GM23338 (cell line): ENCODE data around the gene LYST. TPM values are rescaled to one million over a fixed set of nuclear protein-coding genes. Genes with fewer than 3 reads are reported as not detected.

ENCODE experiments used
- ATAC-seq: fragments of 200-7000 bp; cut with Tn5 transposase; 3 replicates; pipeline ENCODE4 v1.9.1; 2020
- DNase-seq: peaks from one replicate; pipeline ENCODE4 v3.0.0-alpha.2; 2015; ENCODE audit warnings: low spot score
- H2AFZ ChIP-seq: fragments of 200-600 bp; sonication (generic); 2 replicates; pipeline ENCODE4 v1.8.0; 2016; ENCODE audit warnings: antibody characterized with exemption, mild to moderate bottlenecking, moderate library complexity
- H3F3A ChIP-seq: fragments of 200-600 bp; sonication (generic); replicated peaks from 2 replicates; pipeline ENCODE4 v1.8.0; 2017; ENCODE audit warnings: antibody characterized with exemption, mixed run types, low read depth
- H3K27ac ChIP-seq: fragments of 200-600 bp; sonication (generic); 2 replicates; pipeline ENCODE4 v1.6.1; 2016; ENCODE audit warnings: low read depth
- H3K27me3 ChIP-seq: fragments of 200-600 bp; sonication (generic); 2 replicates; pipeline ENCODE4 v1.8.0; 2016; ENCODE audit warnings: mild to moderate bottlenecking, mixed run types, moderate library complexity; ENCODE audit not compliant: insufficient read depth
- H3K36me3 ChIP-seq: fragments of 200-600 bp; sonication (generic); 2 replicates; pipeline ENCODE4 v1.8.0; 2016; ENCODE audit warnings: mild to moderate bottlenecking; ENCODE audit not compliant: insufficient read depth
- H3K4me1 ChIP-seq: fragments of 200-600 bp; sonication (generic); 2 replicates; pipeline ENCODE4 v1.8.0; 2016; ENCODE audit warnings: mild to moderate bottlenecking, moderate library complexity; ENCODE audit not compliant: insufficient read depth
- H3K4me2 ChIP-seq: fragments of 200-600 bp; sonication (generic); 2 replicates; pipeline ENCODE4 v1.7.1; 2017; ENCODE audit warnings: mixed run types
- H3K4me3 ChIP-seq: fragments of 200-600 bp; sonication (generic); 2 replicates; pipeline ENCODE4 v1.6.1; 2016; ENCODE audit warnings: mixed run types
- H3K79me2 ChIP-seq: fragments of 200-600 bp; sonication (generic); replicated peaks from 2 replicates; pipeline ENCODE4 v1.8.0; 2017; ENCODE audit warnings: mild to moderate bottlenecking; ENCODE audit not compliant: insufficient read depth
- H3K9me2 ChIP-seq: fragments of 200-600 bp; sonication (generic); 2 replicates; pipeline ENCODE4 v1.8.0; 2017; ENCODE audit not compliant: insufficient read depth
- H4K20me1 ChIP-seq: fragments of 200-600 bp; sonication (generic); replicated peaks from 2 replicates; pipeline ENCODE4 v1.8.0; 2017; ENCODE audit warnings: mild to moderate bottlenecking; ENCODE audit not compliant: insufficient read depth
- H3K27ac Mint-ChIP-seq: 2 replicates; pipeline ENCODE4 v1.8.0; 2020; ENCODE audit warnings: inconsistent platforms, mild to moderate bottlenecking, moderate library complexity, mixed read lengths
- H3K27me3 Mint-ChIP-seq: 3 replicates; pipeline ENCODE4 v1.8.0; 2022; ENCODE audit warnings: low read depth, mild to moderate bottlenecking, moderate library complexity, mixed read lengths, inconsistent platforms; ENCODE audit not compliant: insufficient read depth, poor library complexity
- H3K36me3 Mint-ChIP-seq: 3 replicates; pipeline ENCODE4 v1.8.0; 2021; ENCODE audit warnings: low read depth, mild to moderate bottlenecking, inconsistent platforms, moderate library complexity, mixed read lengths
- H3K4me1 Mint-ChIP-seq: 3 replicates; pipeline ENCODE4 v1.8.0; 2020; ENCODE audit warnings: mild to moderate bottlenecking, inconsistent platforms, mixed read lengths
- H3K4me3 Mint-ChIP-seq: 3 replicates; pipeline ENCODE4 v1.8.0; 2021; ENCODE audit warnings: moderate library complexity, mild to moderate bottlenecking, inconsistent platforms, mixed read lengths
- H3K9me3 Mint-ChIP-seq: 3 replicates; pipeline ENCODE4 v1.8.0; 2020; ENCODE audit warnings: moderate library complexity, mild to moderate bottlenecking, inconsistent platforms, mixed read lengths
- CREB1 ChIP-seq: fragments of 250-450 bp; sonication (Bioruptor Pico); IDR thresholded peaks from 2 replicates; pipeline ENCODE4 v1.5.0; 2020; ENCODE audit warnings: low read depth, mild to moderate bottlenecking, moderate library complexity
- ETS1 ChIP-seq: IDR thresholded peaks from 2 replicates; pipeline ENCODE4 v1.6.1; 2016; ENCODE audit warnings: antibody characterized with exemption
- JUNB ChIP-seq: IDR thresholded peaks from one replicate; pipeline ENCODE4 v1.6.1; 2016; ENCODE audit warnings: antibody characterized with exemption; ENCODE audit not compliant: unreplicated experiment
- NANOG ChIP-seq: IDR thresholded peaks from 2 replicates; pipeline ENCODE4 v1.6.1; 2016; ENCODE audit warnings: antibody characterized with exemption, borderline replicate concordance
- REST ChIP-seq: IDR thresholded peaks from one replicate; pipeline ENCODE4 v1.6.1; 2018; ENCODE audit warnings: antibody characterized with exemption; ENCODE audit not compliant: unreplicated experiment
- STAT1 ChIP-seq: IDR thresholded peaks from one replicate; pipeline ENCODE4 v1.6.1; 2016; ENCODE audit warnings: antibody characterized with exemption; ENCODE audit not compliant: unreplicated experiment
- ZNF114 ChIP-seq: fragments of 250-450 bp; sonication (Bioruptor Pico); IDR thresholded peaks from 2 replicates; pipeline ENCODE4 v1.5.0; 2020; ENCODE audit warnings: mild to moderate bottlenecking, moderate library complexity
- ZNF331 ChIP-seq: fragments of 250-450 bp; sonication (Bioruptor Pico); IDR thresholded peaks from 2 replicates; pipeline ENCODE4 v1.5.0; 2020; ENCODE audit warnings: low read depth, mild to moderate bottlenecking, moderate library complexity
- ZNF462 ChIP-seq: fragments of 250-450 bp; sonication (Bioruptor Pico); IDR thresholded peaks from 2 replicates; pipeline ENCODE4 v1.5.0; 2020; ENCODE audit warnings: mild to moderate bottlenecking, moderate library complexity
- polyA plus RNA-seq: library from polyadenylated mRNA; unstranded; fragments of >200 nt; fragmentation: Nextera tagmentation; extraction: Ambion mirVana; gene quantifications from 2 replicates; pipeline ENCODE4 v1.2.1, GENCODE V29; 2016
- total RNA-seq: library from RNA; depleted of rRNA; stranded (reverse); fragments of >200 nt; shearing (Covaris generic); gene quantifications from 2 replicates; pipeline ENCODE4 v1.2.3, GENCODE V29; 2014
- TF ChIP-seq, protein P1 (sequence below), 2 experiments: fragments of 200-600 bp in 1 of 2; sonication (generic) in 1 of 2; conservative IDR thresholded peaks; 2 replicates each; pipeline versions ENCODE4 v1.5.1 to v1.6.1; 2016 to 2017; ENCODE audit warnings: antibody characterized with exemption in 2 of 2, low read depth in 2 of 2, mild to moderate bottlenecking in 2 of 2, moderate library complexity in 1 of 2

LYST gene
- total and polyA plus RNA-seq, 2 experiments from 2014 or later, result 0.21 to 1.0 TPM

DNA sequence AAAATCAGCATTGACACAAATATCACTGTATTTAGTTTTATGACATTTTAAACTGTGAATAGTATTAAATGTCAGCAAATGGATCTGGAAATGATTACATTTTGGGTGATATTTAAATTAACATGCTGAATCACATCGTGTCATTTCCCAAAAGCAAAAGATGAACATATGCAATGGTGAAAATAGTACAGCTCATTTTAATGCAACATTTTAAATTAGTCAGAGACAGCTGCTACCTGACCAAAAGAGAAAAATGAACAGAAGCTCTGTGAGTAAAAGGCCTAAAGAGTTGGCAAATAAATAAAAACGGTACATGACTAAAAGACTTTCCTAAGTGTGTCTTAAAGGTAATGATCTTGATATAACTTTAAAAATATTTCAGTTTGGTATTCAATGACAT lies 131.1 kb downstream of the LYST start (continued):
- TF ChIP-seq, protein P1, sequence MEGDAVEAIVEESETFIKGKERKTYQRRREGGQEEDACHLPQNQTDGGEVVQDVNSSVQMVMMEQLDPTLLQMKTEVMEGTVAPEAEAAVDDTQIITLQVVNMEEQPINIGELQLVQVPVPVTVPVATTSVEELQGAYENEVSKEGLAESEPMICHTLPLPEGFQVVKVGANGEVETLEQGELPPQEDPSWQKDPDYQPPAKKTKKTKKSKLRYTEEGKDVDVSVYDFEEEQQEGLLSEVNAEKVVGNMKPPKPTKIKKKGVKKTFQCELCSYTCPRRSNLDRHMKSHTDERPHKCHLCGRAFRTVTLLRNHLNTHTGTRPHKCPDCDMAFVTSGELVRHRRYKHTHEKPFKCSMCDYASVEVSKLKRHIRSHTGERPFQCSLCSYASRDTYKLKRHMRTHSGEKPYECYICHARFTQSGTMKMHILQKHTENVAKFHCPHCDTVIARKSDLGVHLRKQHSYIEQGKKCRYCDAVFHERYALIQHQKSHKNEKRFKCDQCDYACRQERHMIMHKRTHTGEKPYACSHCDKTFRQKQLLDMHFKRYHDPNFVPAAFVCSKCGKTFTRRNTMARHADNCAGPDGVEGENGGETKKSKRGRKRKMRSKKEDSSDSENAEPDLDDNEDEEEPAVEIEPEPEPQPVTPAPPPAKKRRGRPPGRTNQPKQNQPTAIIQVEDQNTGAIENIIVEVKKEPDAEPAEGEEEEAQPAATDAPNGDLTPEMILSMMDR (conservative IDR thresholded peaks at IDR 0.05; ENCODE audit: low read depth in 2 of 2), result no peak
- no peak for TF ChIP-seq CREB1 (CRISPR knock-in tag)
- no peak for TF ChIP-seq STAT1

- Histone ChIP-seq H3F3A (no peaks in the 10 kb centered on the region), H3K79me2 (no peaks in the 10 kb centered on the region), H3K4me3 (no peak overlapping the region), H4K20me1 (no peaks in the 10 kb centered on the region), H3K4me2 (no peak overlapping the region), H2AFZ (no peak overlapping the region), H3K27ac (no peak overlapping the region), H3K36me3 (no peaks in the 10 kb centered on the region), H3K9me2 (no peaks in the 10 kb centered on the region), H3K27me3 (no peaks in the 10 kb centered on the region), H3K4me1 (no peaks in the 10 kb centered on the region)
- no peak for DNase-seq
- Mint-ChIP-seq H3K27ac (no peak overlapping the region), H3K27me3 (no peaks in the 10 kb centered on the region), H3K4me3 (no peak overlapping the region), H3K4me1 (no peaks in the 10 kb centered on the region), H3K36me3 (no peaks in the 10 kb centered on the region), H3K9me3 (no peaks in the 10 kb centered on the region)
- no peak for ATAC-seq
- TF ChIP-seq ZNF462 (CRISPR knock-in tag), result no peak
- TF ChIP-seq ZNF114 (CRISPR knock-in tag), result no peak
- TF ChIP-seq, protein P1 (conservative IDR thresholded peaks at IDR 0.05; ENCODE audit: low read depth in 2 of 2), result no peak
- TF ChIP-seq NANOG, result no peak
- TF ChIP-seq JUNB, result no peak
- TF ChIP-seq ZNF331 (CRISPR knock-in tag), result no peak
- TF ChIP-seq REST, result no peak
- TF ChIP-seq CREB1 (CRISPR knock-in tag), result no peak
- TF ChIP-seq ETS1, result no peak
Measured at GRCh38 chr1:235734335-235734734, 132.4 kb downstream of the LYST start.
